Effector CD4-positive, alpha-beta T cell (primary cell): ENCODE data around the gene PCBP3.
"Not testable (repeated sequence)": the region's sequence is repeated elsewhere in the genome, so short reads cannot be mapped to it uniquely, and the experiment has no call there.

ENCODE experiments used
- DNase-seq: peaks from one replicate; pipeline ENCODE4 v3.0.0-alpha.2; 2020

Gene PCBP3

GRCh38 chr21:45975020-45975666 lies 331.6 kb downstream of the PCBP3 start:
- DNase-seq = no peak

- DNase-seq = not testable (repeated sequence)
Measured at GRCh38 chr21:45975667-45976409, 332.3 kb downstream of the PCBP3 start.

DNA sequence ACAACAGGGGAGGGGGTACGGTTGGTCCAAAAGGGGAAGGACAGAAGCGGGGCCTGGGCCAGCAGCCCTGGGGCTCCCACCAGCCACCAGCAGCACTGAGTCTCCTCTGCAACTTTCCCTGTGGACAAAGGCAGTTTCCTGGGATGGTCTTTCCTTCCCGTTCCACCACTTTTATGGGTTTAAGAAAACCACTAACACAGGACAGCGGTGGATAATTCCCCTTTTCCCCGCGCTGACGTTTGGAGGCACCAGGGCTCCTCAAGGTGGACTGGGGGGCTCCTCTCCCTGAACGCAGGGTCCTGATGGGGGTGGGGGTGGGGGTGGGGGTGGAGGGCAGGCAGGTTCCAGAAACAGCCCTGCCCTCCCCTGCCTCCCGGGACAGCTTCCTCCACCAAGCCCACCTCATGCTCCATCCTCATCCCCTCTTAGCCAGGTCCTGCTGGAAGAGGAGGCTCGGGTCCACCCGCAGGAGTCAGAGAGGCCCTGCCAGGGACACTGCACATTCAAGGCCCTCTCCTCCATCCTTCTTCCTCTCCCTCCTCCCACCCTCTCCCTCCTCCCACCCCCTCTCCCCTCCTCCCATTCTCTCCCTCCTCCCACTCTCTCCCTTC lies 333.3 kb downstream of the PCBP3 start:
- no peak for DNase-seq

GRCh38 chr21:45977396-45977795 lies 333.9 kb downstream of the PCBP3 start:
- DNase-seq = no peak

DNA sequence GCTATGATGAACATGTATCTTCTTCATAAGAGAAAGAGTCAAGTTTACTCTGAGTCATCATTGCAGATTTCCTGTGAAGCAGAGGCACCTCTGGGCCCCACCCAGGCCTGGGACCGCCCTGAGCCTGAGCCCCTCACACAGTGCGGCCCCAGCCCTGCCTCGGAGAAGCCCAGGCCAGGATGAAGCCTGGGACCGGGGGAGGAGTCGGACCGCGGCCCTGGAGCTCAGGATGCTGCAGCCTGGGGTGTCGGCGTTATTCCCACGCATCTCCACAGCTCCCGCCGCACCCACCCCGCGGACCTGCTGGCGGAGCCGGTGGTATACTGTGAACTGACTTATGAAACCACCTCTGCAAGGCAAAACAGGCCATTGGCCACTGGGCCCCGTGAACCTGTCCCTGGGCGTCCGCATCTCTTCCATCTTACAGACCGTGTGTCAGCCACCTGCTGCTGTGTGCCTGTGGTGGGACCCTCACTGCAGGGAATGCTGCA lies 335.7 kb downstream of the PCBP3 start:
- DNase-seq = no peak

DNA sequence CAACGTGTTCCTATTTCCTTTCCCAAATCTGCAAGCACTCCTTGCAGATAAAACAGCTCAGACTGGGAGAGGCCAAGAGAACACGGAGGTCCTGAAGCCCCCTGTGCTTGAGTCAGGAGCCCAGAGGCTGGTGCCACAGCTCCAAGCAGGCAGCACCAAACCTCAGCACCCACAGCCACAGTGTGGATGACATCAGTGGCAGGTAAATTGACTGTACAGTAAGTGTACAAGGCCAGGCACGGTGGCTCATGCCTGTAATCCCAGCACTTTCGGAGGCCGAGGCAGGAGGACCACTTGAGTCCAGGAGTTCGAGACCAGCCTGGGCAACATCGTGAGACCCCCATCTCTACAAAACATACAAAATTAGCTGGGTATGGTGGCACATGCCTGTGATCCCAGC lies 336.1 kb downstream of the PCBP3 start:
- DNase-seq = no peak

DNA sequence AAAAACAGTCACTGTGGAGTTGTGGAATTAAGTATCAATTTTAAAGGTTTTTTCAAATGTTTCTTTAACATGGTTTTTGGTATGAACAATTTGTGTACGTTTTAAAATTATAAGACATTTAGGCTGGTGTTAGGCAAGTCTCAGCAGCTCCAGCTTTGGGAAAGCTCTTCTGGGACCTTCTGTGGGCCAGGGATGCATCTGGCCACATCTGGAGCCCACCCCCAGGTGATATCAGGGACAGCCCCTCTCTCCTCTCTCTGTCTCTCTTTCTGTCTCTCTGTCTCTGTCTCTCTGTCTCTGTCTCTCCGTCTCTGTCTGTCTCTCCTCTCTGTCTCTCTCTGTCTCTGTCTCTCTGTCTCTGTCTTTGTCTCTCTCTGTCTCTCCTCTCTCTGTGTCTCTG lies 336.7 kb downstream of the PCBP3 start:
- no peak for DNase-seq

DNA sequence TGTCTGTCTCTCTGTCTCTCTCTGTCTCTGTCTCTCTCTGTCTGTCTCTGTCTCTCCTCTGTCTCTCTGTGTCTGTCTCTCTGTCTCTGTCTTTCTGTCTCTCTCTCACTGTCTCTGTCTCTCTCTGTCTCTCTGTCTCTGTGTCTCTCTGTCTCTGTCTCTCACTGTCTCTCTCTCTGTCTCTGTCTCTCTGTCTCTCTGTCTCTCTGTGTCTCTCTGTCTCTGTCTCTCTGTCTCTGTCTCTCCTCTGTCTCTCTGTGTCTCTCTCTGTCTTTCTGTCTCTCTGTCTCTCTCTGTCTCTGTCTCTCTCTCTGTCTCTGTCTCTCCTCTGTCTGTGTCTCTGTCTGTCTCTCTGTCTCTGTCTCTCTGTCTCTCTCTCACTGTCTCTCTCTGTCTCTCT lies 337.2 kb downstream of the PCBP3 start:
- DNase-seq = no peak

DNA sequence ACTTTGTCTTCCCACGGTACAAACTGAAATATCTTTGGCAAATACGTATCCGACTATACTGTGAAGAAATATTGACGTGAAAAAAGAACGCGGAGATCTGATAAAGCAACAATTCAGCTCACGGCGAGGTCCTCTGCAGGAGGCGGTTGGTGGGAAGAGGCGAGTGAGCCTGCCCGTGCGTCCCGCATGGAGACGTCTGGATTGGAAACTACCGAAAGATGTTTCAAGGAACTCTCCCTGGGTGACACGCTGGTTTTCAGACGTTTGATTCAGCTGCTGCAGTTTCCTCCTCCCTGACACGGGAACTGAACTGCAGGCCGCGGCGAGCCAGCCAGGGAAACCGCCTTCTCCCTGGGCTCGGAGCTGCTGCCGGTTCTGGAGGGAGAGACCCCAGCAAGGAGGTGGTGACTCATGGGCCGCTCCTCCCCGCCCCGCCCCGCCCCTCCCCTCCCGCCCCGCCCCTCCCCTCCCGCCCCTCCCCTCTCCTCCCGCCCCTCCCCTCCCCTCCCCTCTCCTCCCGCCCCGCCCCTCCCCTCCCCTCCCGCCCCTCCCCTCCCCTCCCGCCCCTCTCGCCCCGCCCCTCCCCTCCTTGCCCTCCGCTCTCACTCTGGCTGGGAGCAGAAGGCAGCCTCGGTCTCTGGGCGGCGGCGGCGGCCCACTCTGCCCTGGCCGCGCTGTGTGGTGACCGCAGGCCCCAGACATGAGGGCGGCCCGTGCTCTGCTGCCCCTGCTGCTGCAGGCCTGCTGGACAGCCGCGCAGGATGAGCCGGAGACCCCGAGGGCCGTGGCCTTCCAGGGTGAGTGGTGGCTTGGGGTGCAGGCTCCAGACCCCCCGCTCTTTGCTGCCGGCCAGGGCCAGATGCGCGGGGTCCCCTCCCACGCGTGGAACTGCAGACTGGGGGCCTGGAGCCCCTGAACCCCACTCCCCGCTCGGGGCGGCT lies 337.9 kb downstream of the PCBP3 start, which contains the start of gene COL6A1:
Gene COL6A1, plus strand, starts transcription at position 620 of the 941 bp plus-strand sequence. Its CDS starts 81 bp downstream, at position 701.
- peak; percentile 38 for DNase-seq

GRCh38 chr21:45982092-45982757 lies 338.7 kb downstream of the PCBP3 start:
- DNase-seq = no peak

GRCh38 chr21:45982758-45983648 lies 339.5 kb downstream of the PCBP3 start:
- no peak for DNase-seq

DNA sequence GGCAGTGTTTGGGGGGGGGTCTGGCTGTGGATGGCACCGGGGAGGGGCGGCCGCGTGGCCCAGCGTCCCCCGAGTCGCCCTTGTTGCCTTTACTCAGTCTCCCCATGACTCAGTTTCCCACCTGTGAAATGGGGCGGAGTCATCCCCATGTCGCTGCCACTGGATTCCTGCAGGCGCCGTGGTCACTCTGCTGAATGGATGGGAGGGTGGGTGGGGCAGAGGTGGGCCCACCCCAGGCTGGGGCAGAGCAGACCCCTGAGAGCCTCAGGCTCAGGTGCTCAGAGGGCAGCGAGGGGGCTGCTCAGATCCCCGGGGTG lies 340.1 kb downstream of the PCBP3 start:
- DNase-seq = no peak

GRCh38 chr21:45983981-45984551 lies 340.5 kb downstream of the PCBP3 start:
- DNase-seq = no peak

GRCh38 chr21:45984584-45985095 lies 341.1 kb downstream of the PCBP3 start:
- DNase-seq = no peak

GRCh38 chr21:45985471-45986315 lies 342.2 kb downstream of the PCBP3 start:
- no peak for DNase-seq

DNA sequence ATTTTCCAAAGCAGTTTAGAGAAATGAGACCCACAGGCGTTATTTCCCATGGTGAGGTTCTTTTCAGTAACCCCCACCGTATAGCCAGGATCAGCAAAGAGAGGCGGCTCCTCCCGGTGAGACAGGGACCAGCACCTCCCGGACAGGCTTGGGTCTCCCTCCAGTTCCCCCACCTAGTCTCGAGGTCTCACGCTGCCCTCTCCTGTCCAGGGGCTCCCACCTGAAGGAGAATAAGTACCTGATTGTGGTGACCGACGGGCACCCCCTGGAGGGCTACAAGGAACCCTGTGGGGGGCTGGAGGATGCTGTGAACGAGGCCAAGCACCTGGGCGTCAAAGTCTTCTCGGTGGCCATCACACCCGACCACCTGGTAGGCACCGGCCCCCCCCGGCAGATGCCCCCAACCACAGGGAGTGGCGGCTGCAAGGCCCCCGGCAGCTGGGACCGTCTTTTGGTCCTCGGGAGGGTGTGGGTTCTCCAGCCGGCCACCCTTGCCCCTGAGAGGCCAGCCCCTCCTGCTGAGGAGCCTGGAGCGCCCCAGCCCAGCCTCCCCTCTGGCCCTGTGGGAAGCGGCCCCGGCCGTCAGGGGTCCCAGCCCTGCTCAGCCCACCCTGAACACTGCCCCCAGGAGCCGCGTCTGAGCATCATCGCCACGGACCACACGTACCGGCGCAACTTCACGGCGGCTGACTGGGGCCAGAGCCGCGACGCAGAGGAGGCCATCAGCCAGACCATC lies 343.0 kb downstream of the PCBP3 start:
- DNase-seq = no peak

DNA sequence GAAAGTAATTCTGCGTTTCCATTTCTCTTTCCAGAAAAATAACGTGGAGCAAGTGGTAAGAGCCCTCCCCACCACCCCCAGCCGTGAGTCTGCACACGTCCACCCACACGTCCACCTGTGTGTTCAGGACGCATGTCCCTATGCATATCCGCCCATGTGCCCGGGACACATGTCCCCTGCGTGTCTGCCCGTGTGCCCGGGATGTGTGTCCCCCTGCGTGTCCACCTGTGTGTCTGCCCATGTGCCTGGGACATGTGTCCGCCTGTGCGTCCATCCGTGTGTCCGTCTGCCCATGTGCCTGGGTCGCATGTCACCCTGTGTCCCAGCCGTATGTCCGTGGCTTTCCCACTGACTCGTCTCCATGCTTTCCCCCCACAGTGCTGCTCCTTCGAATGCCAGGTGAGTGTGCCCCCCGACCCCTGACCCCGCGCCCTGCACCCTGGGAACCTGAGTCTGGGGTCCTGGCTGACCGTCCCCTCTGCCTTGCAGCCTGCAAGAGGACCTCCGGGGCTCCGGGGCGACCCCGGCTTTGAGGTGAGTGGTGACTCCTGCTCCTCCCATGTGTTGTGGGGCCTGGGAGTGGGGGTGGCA lies 343.7 kb downstream of the PCBP3 start:
- DNase-seq = no peak
